ENCODE data around the gene PATE1. TPM values are rescaled to one million over a fixed set of nuclear protein-coding genes. Genes with fewer than 3 reads are reported as not detected.

The PATE1 gene
- total RNA-seq, 4 donors from 2014 or later = not detected

- no peak overlapping the region for H3K4me3 ChIP-seq (ENCODE audit: low read depth, poor library complexity, severe bottlenecking)
- intact Hi-C loops (cut with DNase I; ENCODE audit: low total_unique reads) = no loop called here
These were observed 51.6 kb downstream of the PATE1 start for GRCh38 chr11:125797641-125798040.

More at GRCh38 chr11:125797641-125798040, 51.6 kb downstream of the PATE1 start:
- WGBS, 2 donors = 43 to 59% methylated on average over 4 of the region's 4 CpGs
- TF ChIP-seq CTCF (IDR thresholded peaks at IDR 0.05) = no peak
- TF ChIP-seq POLR2A (IDR thresholded peaks at IDR 0.05) = no peak
- DNase-seq (ENCODE audit: low spot score in 2 of 2) = no peak

Other genes with a start within 250 kb of the PATE1 start
- 10 to 100 TPM; 66.4 to 99.5 (median 90.6) TPM for gene EI24, start 176.8 kb upstream of the PATE1 start, total RNA-seq
- 10 to 100 TPM; 42.8 to 56.5 (median 50.4) TPM for gene STT3A, start 153.4 kb upstream of the PATE1 start, total RNA-seq
- gene CHEK1, start 121.1 kb upstream of the PATE1 start, total RNA-seq = 1 to 10 TPM in 3 of 4 donors, under 1 TPM in 1; 0.99 to 8.0 (median 1.9) TPM
- gene ACRV1, start 65.4 kb upstream of the PATE1 start, total RNA-seq = not detected
- gene PATE2, start 32.5 kb downstream of the PATE1 start, total RNA-seq = not detected
- gene PATE3, start 41.8 kb downstream of the PATE1 start, total RNA-seq = not detected
- not detected for gene PATE4, start 87.0 kb downstream of the PATE1 start, total RNA-seq
- 1 to 10 TPM in 3 of 4 donors, under 1 TPM in 1; 0.99 to 2.8 (median 2.0) TPM for gene HYLS1, start 141.4 kb downstream of the PATE1 start, total RNA-seq
- gene PUS3, start 156.9 kb downstream of the PATE1 start, total RNA-seq = 10 to 100 TPM in 1 of 4 donors, 1 to 10 TPM in 3; 6.6 to 11.2 (median 8.1) TPM
- under 1 TPM in 2 of 4 donors, not detected in 2; 0.17 to 0.42 TPM for gene DDX25, start 158.2 kb downstream of the PATE1 start, total RNA-seq
- 1 to 10 TPM; 1.4 to 7.2 (median 4.5) TPM for gene VSIG10L2, start 199.8 kb downstream of the PATE1 start, total RNA-seq